Measurements from ENCODE around the gene C4orf50. TPM values are rescaled to one million over a fixed set of nuclear protein-coding genes. Genes with fewer than 3 reads are reported as not detected.

C4orf50 gene
- total RNA-seq, 4 donors from 2014 or later: under 0.01 to 0.16 (median under 0.01) TPM

DNA sequence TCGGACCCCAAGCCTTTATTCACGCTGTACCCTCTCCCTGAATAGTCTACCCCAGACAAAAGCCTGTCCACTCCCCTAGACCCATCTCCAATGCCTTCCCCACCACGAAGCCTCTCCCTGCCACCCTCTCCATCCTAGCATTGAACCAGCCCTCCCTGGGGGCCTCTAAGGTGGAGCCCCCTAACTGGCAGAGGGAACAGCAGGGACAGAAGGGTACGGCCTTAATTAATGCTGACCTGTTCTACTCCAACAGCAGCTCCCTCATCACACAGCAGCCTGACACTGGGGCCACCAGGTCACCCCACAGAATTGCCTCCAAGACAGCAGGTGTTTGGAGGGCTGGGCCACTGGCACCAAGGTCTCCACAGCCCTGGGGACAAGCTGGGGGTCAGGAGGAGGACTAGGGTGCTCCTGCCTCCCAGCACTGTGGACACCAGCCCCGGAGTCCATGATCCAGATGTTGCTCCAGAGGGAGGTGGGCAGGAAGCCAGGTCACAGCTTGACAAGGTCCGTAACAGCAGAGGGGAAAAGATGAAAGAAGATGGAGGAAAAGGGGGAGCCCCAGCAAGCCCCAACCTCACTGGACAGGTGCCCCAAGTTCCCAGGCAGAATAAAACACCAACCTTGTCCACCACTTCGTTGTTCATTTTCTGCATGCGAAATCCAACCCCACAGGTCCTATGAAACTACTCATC, 129.1 kb downstream of the C4orf50 start:
- TF ChIP-seq, protein P1, sequence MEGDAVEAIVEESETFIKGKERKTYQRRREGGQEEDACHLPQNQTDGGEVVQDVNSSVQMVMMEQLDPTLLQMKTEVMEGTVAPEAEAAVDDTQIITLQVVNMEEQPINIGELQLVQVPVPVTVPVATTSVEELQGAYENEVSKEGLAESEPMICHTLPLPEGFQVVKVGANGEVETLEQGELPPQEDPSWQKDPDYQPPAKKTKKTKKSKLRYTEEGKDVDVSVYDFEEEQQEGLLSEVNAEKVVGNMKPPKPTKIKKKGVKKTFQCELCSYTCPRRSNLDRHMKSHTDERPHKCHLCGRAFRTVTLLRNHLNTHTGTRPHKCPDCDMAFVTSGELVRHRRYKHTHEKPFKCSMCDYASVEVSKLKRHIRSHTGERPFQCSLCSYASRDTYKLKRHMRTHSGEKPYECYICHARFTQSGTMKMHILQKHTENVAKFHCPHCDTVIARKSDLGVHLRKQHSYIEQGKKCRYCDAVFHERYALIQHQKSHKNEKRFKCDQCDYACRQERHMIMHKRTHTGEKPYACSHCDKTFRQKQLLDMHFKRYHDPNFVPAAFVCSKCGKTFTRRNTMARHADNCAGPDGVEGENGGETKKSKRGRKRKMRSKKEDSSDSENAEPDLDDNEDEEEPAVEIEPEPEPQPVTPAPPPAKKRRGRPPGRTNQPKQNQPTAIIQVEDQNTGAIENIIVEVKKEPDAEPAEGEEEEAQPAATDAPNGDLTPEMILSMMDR (IDR thresholded peaks at IDR 0.05; ENCODE audit: low read depth): no peak

DNA sequence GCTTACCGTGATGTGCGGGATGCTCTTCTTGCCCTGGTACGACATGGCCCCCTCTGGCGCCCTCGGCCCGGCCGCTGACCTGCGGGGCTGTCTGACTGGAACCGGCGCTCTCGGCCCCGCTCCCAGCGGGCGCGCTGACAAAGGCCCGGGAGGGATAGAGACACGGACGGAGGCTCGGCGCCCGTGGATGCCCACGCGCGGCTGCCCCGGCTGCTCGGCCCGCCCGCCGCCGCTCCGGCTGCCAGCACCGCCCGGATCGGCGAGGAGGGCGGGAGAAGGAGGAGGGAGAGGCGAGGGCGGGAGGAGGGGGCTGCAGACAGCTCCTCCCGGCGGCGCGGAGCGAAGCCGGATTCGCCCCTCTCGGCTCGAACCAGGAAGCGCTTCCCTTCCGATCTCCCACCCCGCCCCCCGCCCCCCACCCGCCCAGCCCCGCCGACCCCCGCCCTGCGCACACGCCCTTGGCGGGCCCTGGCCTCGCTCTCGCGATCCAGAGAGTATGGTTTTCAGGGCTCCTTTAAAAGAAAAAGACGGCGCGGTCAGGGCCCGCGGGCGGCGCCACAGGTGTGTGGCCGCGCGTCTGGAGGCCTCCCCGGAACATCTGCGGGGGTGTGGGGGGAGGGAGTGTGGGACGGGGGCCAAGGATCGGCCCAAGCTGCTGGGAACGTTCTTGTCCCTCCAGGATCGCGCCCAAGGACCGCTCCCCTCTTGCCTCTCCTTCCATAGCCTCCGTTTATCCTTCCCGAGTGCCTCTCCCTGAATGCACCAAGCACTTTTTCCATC, 129.8 kb downstream of the C4orf50 start:
- TF ChIP-seq, protein P1 (IDR thresholded peaks at IDR 0.05; ENCODE audit: low read depth): no peak

DNA sequence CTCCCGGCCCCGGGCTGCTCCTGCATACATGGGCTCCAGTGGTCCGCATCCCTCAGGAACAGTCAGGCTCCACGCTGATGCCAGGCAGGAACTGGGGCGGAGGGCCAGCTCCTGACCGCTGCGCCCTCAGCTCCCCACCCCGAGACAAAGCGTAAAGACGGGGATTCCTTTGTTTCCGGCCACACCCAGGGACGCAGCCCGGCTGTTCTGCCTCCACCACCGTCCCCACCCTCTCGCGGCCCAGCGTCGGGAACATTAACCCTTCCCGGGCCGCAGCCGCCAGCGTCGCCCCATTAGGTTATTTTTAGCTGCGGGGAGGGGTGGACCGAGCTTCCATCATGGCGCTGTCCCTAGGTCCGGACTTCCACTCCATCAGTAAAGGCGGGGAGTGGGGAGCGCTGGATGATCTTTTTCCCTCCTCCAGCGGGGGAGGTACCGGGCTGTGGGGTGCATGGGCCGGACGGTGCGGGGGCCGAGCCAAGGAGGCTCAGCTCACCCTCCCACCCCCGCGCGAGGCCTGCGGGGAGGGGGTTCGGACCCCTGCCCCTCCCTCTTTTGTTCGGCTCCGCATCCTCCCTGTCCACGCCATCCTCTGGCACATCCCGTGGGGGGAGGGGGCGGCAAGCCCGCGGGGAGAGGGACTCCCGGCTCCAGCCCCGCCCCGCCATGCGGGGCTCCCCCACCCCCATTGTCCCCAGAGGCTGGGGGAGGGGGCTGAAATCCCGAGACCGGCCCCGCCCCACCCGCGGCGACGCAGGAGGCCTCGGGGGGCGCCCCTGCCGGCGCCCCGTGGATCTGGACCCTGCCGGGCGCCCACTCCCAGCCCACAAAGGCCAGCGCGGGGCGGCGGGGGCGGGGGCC, 130.6 kb downstream of the C4orf50 start:
- TF ChIP-seq, protein P1 (IDR thresholded peaks at IDR 0.05; ENCODE audit: low read depth): no peak

DNA sequence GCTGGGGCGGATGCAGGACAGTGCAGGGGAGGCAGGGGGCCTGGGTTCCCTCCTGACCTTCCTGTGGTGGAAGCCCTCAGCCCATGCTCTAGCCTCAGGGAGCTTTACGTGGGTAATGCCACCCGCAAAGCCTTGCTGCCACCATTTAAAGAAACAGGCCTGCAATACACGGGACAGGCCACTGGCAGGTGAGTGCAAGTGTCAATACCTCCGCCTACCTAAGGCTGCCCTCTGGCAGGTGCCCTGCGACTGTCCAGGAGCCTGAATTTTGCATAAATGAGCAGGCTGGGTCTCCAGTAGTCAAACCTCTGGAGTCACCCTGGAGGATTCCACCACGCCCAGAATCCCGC, 131.2 kb downstream of the C4orf50 start:
- TF ChIP-seq, protein P1 (IDR thresholded peaks at IDR 0.05; ENCODE audit: low read depth): no peak

DNA sequence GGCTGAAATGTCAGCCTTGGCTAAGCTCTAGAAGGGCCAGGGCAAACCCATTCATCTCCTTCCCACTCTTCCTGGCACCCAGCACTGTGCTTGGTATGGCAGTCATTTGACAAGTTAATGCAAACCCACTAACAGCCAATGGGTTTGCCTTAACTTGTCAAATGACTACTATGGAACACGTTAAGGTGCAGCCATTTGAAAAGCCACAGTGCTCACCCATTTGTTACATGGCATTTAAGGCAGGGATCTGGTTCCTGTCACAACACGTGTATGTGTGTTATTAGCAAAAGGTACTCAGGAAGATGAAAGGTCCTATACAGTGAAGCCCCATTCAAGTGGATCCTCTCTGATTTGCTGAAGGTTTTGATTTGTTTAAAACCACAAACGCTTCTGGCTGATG, 132.5 kb downstream of the C4orf50 start:
- TF ChIP-seq, protein P1 (IDR thresholded peaks at IDR 0.05; ENCODE audit: low read depth): no peak

DNA sequence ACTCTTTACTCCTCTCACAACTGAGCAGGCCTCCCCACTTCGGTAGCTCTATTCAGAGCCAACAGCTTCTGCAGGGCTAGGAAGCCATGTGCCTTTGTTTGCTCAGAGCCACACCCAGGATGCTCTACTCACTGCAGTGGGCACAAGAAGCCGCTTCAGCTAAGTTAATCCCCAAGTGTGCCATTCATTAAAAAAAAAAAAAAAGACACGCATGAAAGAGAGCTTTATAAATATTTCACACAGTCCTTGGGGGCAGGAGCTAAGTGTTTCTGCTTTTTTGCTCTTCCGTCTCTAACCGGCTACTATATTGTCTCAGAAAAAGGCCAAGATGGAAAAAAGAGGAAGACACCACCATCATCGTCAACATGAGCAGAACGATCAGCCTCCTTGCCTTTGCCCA, 133.4 kb downstream of the C4orf50 start:
- TF ChIP-seq, protein P1 (IDR thresholded peaks at IDR 0.05; ENCODE audit: low read depth): no peak

DNA sequence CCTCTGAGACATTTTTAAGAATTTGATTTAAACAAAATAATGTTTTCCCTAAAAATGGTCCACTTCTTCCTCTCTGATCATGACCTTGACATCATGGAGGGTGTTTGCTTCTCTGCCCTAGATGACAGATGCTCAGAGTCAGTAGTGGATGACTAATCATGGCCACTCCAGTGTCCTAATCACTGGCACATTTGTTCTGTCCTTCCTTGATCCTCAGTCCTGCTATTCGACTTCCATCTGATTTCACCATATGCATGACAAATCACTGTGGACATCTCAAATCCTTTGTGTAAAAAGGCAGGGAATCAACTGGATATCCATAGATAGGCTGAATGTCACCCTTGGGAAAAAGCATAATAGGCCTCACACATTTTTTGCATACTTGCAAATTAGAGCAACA, 134.3 kb downstream of the C4orf50 start:
- TF ChIP-seq, protein P1 (IDR thresholded peaks at IDR 0.05; ENCODE audit: low read depth): no peak

Data from subcutaneous adipose tissue (tissue), 4 donors.